GM19043 (cell line): ENCODE results near the gene SLC15A4.
"Not testable (repeated sequence)": the region's sequence is repeated elsewhere in the genome, so short reads cannot be mapped to it uniquely, and the experiment has no call there.

ENCODE experiments used
- ATAC-seq: cut with Tn5 transposase; IDR thresholded peaks from one replicate; pipeline ENCODE4 v1.9.1; 2021; ENCODE audit warnings: low read depth; ENCODE audit not compliant: unreplicated experiment

The SLC15A4 gene

GRCh38 chr12:128846671-128847070 is 22.9 kb upstream of the SLC15A4 start:
- ATAC-seq, result not testable (repeated sequence)

GRCh38 chr12:128844031-128844635 is 20.4 kb upstream of the SLC15A4 start:
- peak; percentile 46 for ATAC-seq

- ATAC-seq, result no peak
Observed at GRCh38 chr12:128843538-128843937, 19.8 kb upstream of the SLC15A4 start.

- no peak for ATAC-seq
Observed at GRCh38 chr12:128842579-128842978, 18.8 kb upstream of the SLC15A4 start.

- peak; percentile 85 for ATAC-seq
Observed at GRCh38 chr12:128840862-128841468, 17.2 kb upstream of the SLC15A4 start.

- ATAC-seq, result not testable (repeated sequence)
Observed at GRCh38 chr12:128839885-128840284, 16.1 kb upstream of the SLC15A4 start.

- ATAC-seq, result no peak
Observed at GRCh38 chr12:128833418-128833817, 9.7 kb upstream of the SLC15A4 start.

- ATAC-seq, result peak; percentile 49
Observed at GRCh38 chr12:128830505-128830893, 6.7 kb upstream of the SLC15A4 start.

- ATAC-seq, result peak; percentile 84
Observed at GRCh38 chr12:128829861-128830504, 6.2 kb upstream of the SLC15A4 start.

GRCh38 chr12:128827724-128828123 is 4.0 kb upstream of the SLC15A4 start:
- no peak for ATAC-seq

- ATAC-seq, result no peak
Observed at GRCh38 chr12:128825835-128826234, 2.1 kb upstream of the SLC15A4 start.

GRCh38 chr12:128823216-128823915 is 392 bp downstream of the SLC15A4 start:
- peak; percentile 7 for ATAC-seq

- ATAC-seq, result peak; percentile 56
Observed at GRCh38 chr12:128820723-128821432, 2.9 kb downstream of the SLC15A4 start.

- no peak for ATAC-seq
Observed at GRCh38 chr12:128820253-128820652, 3.5 kb downstream of the SLC15A4 start.

GRCh38 chr12:128819293-128820144 is 4.2 kb downstream of the SLC15A4 start:
- ATAC-seq, result no peak

- ATAC-seq, result peak; percentile 40
Observed at GRCh38 chr12:128818065-128819022, 5.4 kb downstream of the SLC15A4 start.

- ATAC-seq, result peak; percentile 34
Observed at GRCh38 chr12:128817111-128818015, 6.4 kb downstream of the SLC15A4 start.

GRCh38 chr12:128816643-128816920 is 7.2 kb downstream of the SLC15A4 start:
- ATAC-seq, result no peak
